ENCODE results near the gene RGL1. TPM values are rescaled to one million over a fixed set of nuclear protein-coding genes. Genes with fewer than 3 reads are reported as not detected.
A peak's percentile ranks its signal among the peaks of the same experiment; 100 is the strongest.

RGL1 gene
- total RNA-seq, 4 donors from 2014 or later = 9.3 to 36.3 (median 16.3) TPM

DNA sequence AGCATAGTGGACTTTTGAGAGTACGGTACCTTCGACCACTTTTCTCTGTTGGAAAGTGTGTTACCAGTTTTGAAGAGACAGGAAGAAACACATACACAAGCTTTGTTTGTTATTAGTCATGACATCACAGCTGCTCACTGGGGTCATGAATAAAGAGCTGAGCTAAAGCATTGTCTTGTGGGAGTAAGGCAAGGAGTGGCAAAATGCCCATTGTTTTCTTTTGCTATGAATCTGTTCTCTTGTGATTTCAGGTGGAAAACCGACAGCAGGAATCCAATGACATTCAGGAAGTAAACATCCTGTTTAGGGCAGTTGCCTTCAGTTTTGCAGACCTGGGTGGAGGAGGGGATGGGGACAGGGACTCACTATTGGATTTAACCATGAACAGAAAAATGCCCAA, 66.2 kb downstream of the RGL1 start:
- intact Hi-C loops (cut with DNase I) = no loop called here
- Histone ChIP-seq H3K9me3 (no peaks in the 10 kb centered on the region), H3K4me3 (replicated peaks in 1 of 3) (no peak overlapping the region), H3K4me1 (peaks cover 16 to 34% of the 10 kb centered on the region in 2 donors), H3K36me3 (no peaks in the 10 kb centered on the region), H3K27ac (peak overlapping the region; percentile 72 to 75 (median 73)), H3K27me3 (no peaks in the 10 kb centered on the region)
- 55 to 57% methylated on average over 3 of the region's 3 CpGs for WGBS, 2 donors
- no peak for TF ChIP-seq POLR2A (IDR thresholded peaks at IDR 0.05)
- TF ChIP-seq CTCF (IDR thresholded peaks at IDR 0.05) = no peak
- no peak for DNase-seq

DNA sequence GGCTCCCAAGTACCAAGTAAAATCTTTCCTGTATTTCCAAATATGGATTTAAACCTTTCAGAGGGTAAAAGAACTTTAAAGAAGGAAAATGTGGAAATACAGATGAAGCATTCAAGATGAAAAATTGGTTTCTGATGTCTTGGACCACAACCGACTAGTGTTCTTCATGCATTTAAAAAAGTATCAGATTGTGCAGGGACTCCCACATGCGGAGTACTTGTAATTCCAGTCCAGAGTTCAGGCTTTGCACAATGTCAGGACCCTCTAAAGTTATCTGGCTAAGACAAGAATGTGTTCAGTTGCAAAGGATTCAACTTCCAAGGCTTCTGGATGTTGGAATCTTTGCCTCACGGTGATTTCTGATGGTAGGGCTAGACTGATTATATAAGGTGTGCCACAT, 66.7 kb downstream of the RGL1 start:
- Histone ChIP-seq H3K36me3 (no peaks in the 10 kb centered on the region), H3K27me3 (no peaks in the 10 kb centered on the region), H3K27ac (peak overlapping the region; percentile 6 to 73 (median 72)), H3K4me3 (replicated peaks in 1 of 3) (no peak overlapping the region), H3K9me3 (no peaks in the 10 kb centered on the region), H3K4me1 (peaks cover 16 to 38% of the 10 kb centered on the region in 2 donors)
- no peak for TF ChIP-seq POLR2A (IDR thresholded peaks at IDR 0.05)
- no peak for TF ChIP-seq CTCF (IDR thresholded peaks at IDR 0.05)
- no peak for DNase-seq
- 74 to 79% methylated on average over 3 of the region's 3 CpGs for WGBS, 2 donors
- intact Hi-C loops (cut with DNase I) = no loop called here

GRCh38 chr1:183872403-183872802, 67.5 kb downstream of the RGL1 start:
- no peaks in the 10 kb centered on the region for H3K9me3 ChIP-seq
- TF ChIP-seq CTCF (IDR thresholded peaks at IDR 0.05) (no peak), POLR2A (IDR thresholded peaks at IDR 0.05) (no peak)
- H3K36me3 ChIP-seq = no peaks in the 10 kb centered on the region
- no peak for DNase-seq
- no peak overlapping the region for H3K4me3 ChIP-seq (replicated peaks in 1 of 3)
- 16 to 17% methylated on average over 3 of the region's 3 CpGs for WGBS, 2 donors
- intact Hi-C loops (cut with DNase I) = no loop called here
- peaks cover 22 to 46% of the 10 kb centered on the region in 2 donors for H3K4me1 ChIP-seq
- H3K27me3 ChIP-seq = no peaks in the 10 kb centered on the region
- H3K27ac ChIP-seq = peak overlapping the region in 2 of 3 donors; percentile 72 to 73

DNA sequence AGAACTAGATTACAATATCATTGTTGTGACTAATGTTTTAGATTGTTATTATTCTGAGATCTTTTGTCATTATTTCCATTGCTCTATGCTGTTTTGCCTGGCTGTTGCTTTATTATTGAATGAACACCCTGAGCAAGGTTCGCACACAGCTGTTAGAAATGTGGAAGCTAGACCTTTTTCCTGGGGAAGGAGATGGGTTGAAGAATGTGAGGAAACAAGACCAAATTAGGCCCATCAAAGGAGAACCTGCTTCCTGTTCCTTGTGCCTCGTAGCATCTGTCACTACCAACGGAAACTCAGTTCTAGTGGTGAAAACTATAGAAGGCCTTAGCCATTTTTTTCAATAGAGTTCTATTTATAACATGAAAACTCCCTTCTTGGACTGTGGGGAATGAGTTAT, 68.7 kb downstream of the RGL1 start:
- 70 to 72% methylated on average over 3 of the region's 3 CpGs for WGBS, 2 donors
- Histone ChIP-seq H3K27ac (peak overlapping the region in 1 of 3 donors; percentile 72), H3K4me1 (peaks cover 26 to 51% of the 10 kb centered on the region in 2 donors), H3K36me3 (no peaks in the 10 kb centered on the region), H3K4me3 (replicated peaks in 1 of 3) (no peak overlapping the region), H3K27me3 (no peaks in the 10 kb centered on the region), H3K9me3 (no peaks in the 10 kb centered on the region)
- DNase-seq = no peak
- intact Hi-C loops (cut with DNase I) = no loop called here
- no peak for TF ChIP-seq CTCF (IDR thresholded peaks at IDR 0.05)
- TF ChIP-seq POLR2A (IDR thresholded peaks at IDR 0.05) = no peak

DNA sequence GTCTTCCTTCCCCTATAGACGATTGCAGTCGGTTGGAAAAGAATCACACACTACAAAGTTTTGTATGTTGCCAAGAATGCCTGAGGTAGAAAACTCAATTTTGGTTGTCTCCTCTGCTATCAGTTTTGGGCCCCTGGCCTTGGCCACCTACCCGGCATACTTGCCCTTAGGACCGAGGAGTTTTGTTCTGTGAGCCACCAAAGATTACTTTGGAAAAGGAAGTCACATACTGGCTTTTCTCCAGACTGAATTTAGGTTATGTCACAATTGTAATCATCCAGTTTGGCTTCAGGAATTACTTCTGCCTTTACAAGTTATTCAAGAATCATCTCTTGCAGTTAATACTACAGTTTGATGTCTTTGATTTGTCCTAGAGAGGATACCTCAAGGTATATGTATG, 71.4 kb downstream of the RGL1 start:
- TF ChIP-seq POLR2A (IDR thresholded peaks at IDR 0.05) (no peak), CTCF (IDR thresholded peaks at IDR 0.05) (no peak)
- H3K9me3 ChIP-seq = no peaks in the 10 kb centered on the region
- no peaks in the 10 kb centered on the region for H3K36me3 ChIP-seq
- H3K4me3 ChIP-seq (replicated peaks in 1 of 3) = no peak overlapping the region
- intact Hi-C loops (cut with DNase I) = no loop called here
- no peak for DNase-seq
- WGBS, 2 donors = 63 to 69% methylated on average over 4 of the region's 4 CpGs
- H3K27ac ChIP-seq = peak overlapping the region in 2 of 3 donors; percentile 11 to 75
- peaks cover 17 to 44% of the 10 kb centered on the region in 2 donors for H3K4me1 ChIP-seq
- no peaks in the 10 kb centered on the region for H3K27me3 ChIP-seq
